Nucleus accumbens (tissue), 56 donors: ENCODE data around the gene CCNY.

Source experiments
- DNase-seq, 56 donors: peaks; one replicate each; lab custom pipeline; 2025; lab: John Stamatoyannopoulos, UW

Gene CCNY

GRCh38 chr10:35545079-35545657 is 208.9 kb downstream of the CCNY start:
- DNase-seq, result peak in 1 of 56 donors; percentile 10

GRCh38 chr10:35545878-35546590 is 209.7 kb downstream of the CCNY start:
- DNase-seq, result no peak

- DNase-seq, result no peak
Observed at GRCh38 chr10:35546824-35547225, 210.5 kb downstream of the CCNY start.

- no peak for DNase-seq
Observed at GRCh38 chr10:35552650-35553342, 216.5 kb downstream of the CCNY start.

GRCh38 chr10:35554036-35554435 is 217.7 kb downstream of the CCNY start:
- peak in 1 of 56 donors; percentile 10 for DNase-seq

GRCh38 chr10:35554461-35555056 is 218.2 kb downstream of the CCNY start:
- DNase-seq, result no peak

- DNase-seq, result no peak
Observed at GRCh38 chr10:35555962-35556930, 219.9 kb downstream of the CCNY start.

GRCh38 chr10:35558276-35558675 is 222.0 kb downstream of the CCNY start:
- DNase-seq, result no peak

GRCh38 chr10:35559416-35559815 is 223.1 kb downstream of the CCNY start:
- no peak for DNase-seq

- DNase-seq, result peak in 43 of 56 donors; percentile 11 to 73 (median 51)
Observed at GRCh38 chr10:35561715-35562114, 225.4 kb downstream of the CCNY start.

- DNase-seq, result no peak
Observed at GRCh38 chr10:35562427-35562826, 226.1 kb downstream of the CCNY start.

- peak in 27 of 56 donors; percentile 6 to 53 (median 24) for DNase-seq
Observed at GRCh38 chr10:35563261-35563891, 227.1 kb downstream of the CCNY start.

GRCh38 chr10:35564341-35564968 is 228.1 kb downstream of the CCNY start:
- DNase-seq, result peak in 13 of 56 donors; percentile 10 to 40 (median 20)

- DNase-seq, result peak in 18 of 56 donors; percentile 18 to 57 (median 27)
Observed at GRCh38 chr10:35565602-35566081, 229.3 kb downstream of the CCNY start.

GRCh38 chr10:35567951-35568350 is 231.6 kb downstream of the CCNY start:
- peak in 4 of 56 donors; percentile 16 to 39 (median 28) for DNase-seq

GRCh38 chr10:35568483-35569015 is 232.2 kb downstream of the CCNY start:
- DNase-seq, result no peak

GRCh38 chr10:35569111-35569707 is 232.9 kb downstream of the CCNY start:
- DNase-seq, result no peak

- no peak for DNase-seq
Observed at GRCh38 chr10:35569836-35570235, 233.5 kb downstream of the CCNY start.
